PC-3 (cell line): ENCODE results near the gene SCARB2. TPM values are rescaled to one million over a fixed set of nuclear protein-coding genes. Genes with fewer than 3 reads are reported as not detected.

Source experiments
- ATAC-seq: fragments of 200-7000 bp; cut with Tn5 transposase; 2 replicates; pipeline ENCODE4 v1.9.1; 2020; ENCODE audit warnings: mild to moderate bottlenecking, moderate library complexity
- BruUV-seq: library from RNA; stranded (reverse); fragments of 400-500 nt; replicated peaks from 2 replicates; lab custom pipeline; 2021; lab: Mats Ljungman, UMichigan
- CTCF ChIA-PET: fragments of 300-600 bp; sonication (Branson Sonifier 250); formaldehyde crosslinking; loops from one replicate; lab custom pipeline; 2022; ENCODE audit warnings: antibody characterized with exemption; lab: Charles Lee
- POLR2A ChIA-PET: fragments of 300-600 bp; sonication (Branson Sonifier 250); formaldehyde crosslinking; loops from one replicate; lab custom pipeline; 2022; ENCODE audit warnings: antibody characterized with exemption; ENCODE audit not compliant: unreplicated experiment; lab: Charles Lee
- DNase-seq: peaks from one replicate; pipeline ENCODE4 v3.0.0-alpha.2; 2015
- H2AFZ ChIP-seq: fragments of 300-600 bp; sonication (generic); 2 replicates; pipeline ENCODE4 v1.6.0; 2016; ENCODE audit warnings: antibody characterized with exemption, low read length
- H3F3A ChIP-seq: fragments of 300-600 bp; sonication (generic); one replicate; pipeline ENCODE4 v1.6.0; 2017; ENCODE audit warnings: antibody characterized with exemption, low read length, control low read depth, mild to moderate bottlenecking; ENCODE audit not compliant: unreplicated experiment
- H3K27ac ChIP-seq: fragments of 300-600 bp; sonication (generic); 2 replicates; pipeline ENCODE4 v1.5.1; 2016; ENCODE audit warnings: mild to moderate bottlenecking, low read length
- H3K27me3 ChIP-seq: fragments of 300-600 bp; sonication (generic); 2 replicates; pipeline ENCODE4 v1.6.1; 2016; ENCODE audit warnings: low read length, mixed read lengths
- H3K36me3 ChIP-seq: fragments of 300-600 bp; sonication (generic); 2 replicates; pipeline ENCODE4 v1.6.1; 2016; ENCODE audit warnings: low read depth, mixed run types, low read length, mixed read lengths
- H3K4me1 ChIP-seq: fragments of 300-600 bp; sonication (generic); 2 replicates; pipeline ENCODE4 v1.5.1; 2016; ENCODE audit warnings: low read length; ENCODE audit not compliant: insufficient read depth
- H3K4me2 ChIP-seq: fragments of 300-600 bp; sonication (generic); 2 replicates; pipeline ENCODE4 v1.6.0; 2016; ENCODE audit warnings: low read length
- H3K4me3 ChIP-seq: fragments of 300-600 bp; sonication (generic); 2 replicates; pipeline ENCODE4 v1.5.1; 2016; ENCODE audit warnings: mild to moderate bottlenecking, low read length, mixed read lengths
- H3K79me2 ChIP-seq: fragments of 300-600 bp; sonication (generic); 2 replicates; pipeline ENCODE4 v1.6.1; 2017; ENCODE audit warnings: low read length, mixed read lengths
- H3K9ac ChIP-seq: fragments of 300-600 bp; sonication (generic); 2 replicates; pipeline ENCODE4 v1.6.0; 2016; ENCODE audit warnings: mild to moderate bottlenecking, low read length
- H3K9me2 ChIP-seq: fragments of 300-600 bp; sonication (generic); replicated peaks from 2 replicates; pipeline ENCODE4 v1.6.1; 2016; ENCODE audit warnings: mixed run types, low read length, mixed read lengths
- H3K9me3 ChIP-seq: fragments of 300-600 bp; sonication (generic); 2 replicates; pipeline ENCODE4 v1.6.1; 2016; ENCODE audit warnings: low read length, mixed read lengths
- H4K20me1 ChIP-seq: fragments of 300-600 bp; sonication (generic); 2 replicates; pipeline ENCODE4 v1.6.1; 2016; ENCODE audit warnings: low read length, mixed read lengths
- CTCF ChIP-seq: fragments of 300-600 bp; sonication (generic); conservative IDR thresholded peaks from 2 replicates; pipeline ENCODE4 v1.5.1; 2017; ENCODE audit warnings: antibody characterized with exemption, low read depth, mild to moderate bottlenecking, low read length
- EZH2 ChIP-seq: fragments of 300-600 bp; sonication (generic); IDR thresholded peaks from one replicate; pipeline ENCODE4 v1.6.1; 2017; ENCODE audit warnings: antibody characterized with exemption, mild to moderate bottlenecking, low read length; ENCODE audit not compliant: unreplicated experiment
- EZH2phosphoT487 ChIP-seq: fragments of 300-600 bp; sonication (generic); IDR thresholded peaks from 2 replicates; pipeline ENCODE4 v1.6.1; 2018; ENCODE audit warnings: mild to moderate bottlenecking, antibody characterized with exemption, low read length, borderline replicate concordance
- intact Hi-C: fragments of 100-400 bp; cut with micrococcal nuclease; formaldehyde crosslinking; loops from 2 replicates; pipeline ENCODE4 v1.9.0; 2023
- total RNA-seq: library from RNA; depleted of rRNA; stranded (reverse); fragments of >200 nt; gene quantifications from 2 replicates; pipeline ENCODE4 v1.2.3, GENCODE V29; 2014

SCARB2 gene
- total RNA-seq, 1 experiment from 2014 or later: 56.3 TPM

- Histone ChIP-seq H3K36me3 (no peaks in the 10 kb centered on the region), H4K20me1 (no peaks in the 10 kb centered on the region), H3K4me1 (peaks cover 37% of the 10 kb centered on the region), H2AFZ (no peak overlapping the region), H3K4me3 (no peak overlapping the region), H3K9me3 (0 out of 2 replicates have a peak, but pooled peaks cover 1% of the 10 kb centered on the region), H3K27me3 (no peaks in the 10 kb centered on the region), H3K9me2 (no peaks in the 10 kb centered on the region), H3K9ac (no peak overlapping the region), H3K4me2 (no peak overlapping the region), H3K27ac (no peak overlapping the region), H3F3A (no peaks in the 10 kb centered on the region), H3K79me2 (no peaks in the 10 kb centered on the region)
- no peak for TF ChIP-seq EZH2phosphoT487
- CTCF ChIA-PET: no interaction called here
- POLR2A ChIA-PET: no interaction called here
- DNase-seq (no peak), ATAC-seq (no peak)
- intact Hi-C loops: no loop called here
- no TSS peak for BruUV-seq
These were observed 21.0 kb upstream of the SCARB2 start for GRCh38 chr4:76234679-76235044.

GRCh38 chr4:76233967-76234678 is 20.5 kb upstream of the SCARB2 start:
- Histone ChIP-seq H3K9ac (no peak overlapping the region), H2AFZ (no peak overlapping the region), H3K4me2 (no peak overlapping the region), H3K27ac (no peak overlapping the region), H3K27me3 (no peaks in the 10 kb centered on the region), H3K4me1 (peaks cover 37% of the 10 kb centered on the region), H3K79me2 (no peaks in the 10 kb centered on the region), H3K9me2 (no peaks in the 10 kb centered on the region), H3K9me3 (no peaks in the 10 kb centered on the region), H3K36me3 (no peaks in the 10 kb centered on the region), H4K20me1 (no peaks in the 10 kb centered on the region), H3K4me3 (no peak overlapping the region), H3F3A (no peaks in the 10 kb centered on the region)
- no TSS peak for BruUV-seq
- ChIA-PET CTCF (no interaction called here), POLR2A (no interaction called here)
- ATAC-seq: no peak
- no peak for DNase-seq
- no peak for TF ChIP-seq EZH2
- no peak for TF ChIP-seq EZH2phosphoT487
- no peak for TF ChIP-seq CTCF
- intact Hi-C loops: loop anchor here (2.0 kb wide), 1 partner anchor 21 kb away; the partner anchor contains the start of gene SCARB2

- Histone ChIP-seq H3F3A (no peaks in the 10 kb centered on the region), H2AFZ (no peak overlapping the region), H3K36me3 (no peaks in the 10 kb centered on the region), H3K9me3 (no peaks in the 10 kb centered on the region), H3K9me2 (no peaks in the 10 kb centered on the region), H4K20me1 (no peaks in the 10 kb centered on the region), H3K9ac (no peak overlapping the region), H3K27me3 (no peaks in the 10 kb centered on the region), H3K4me3 (no peak overlapping the region), H3K27ac (no peak overlapping the region), H3K4me2 (no peak overlapping the region), H3K4me1 (peaks cover 37% of the 10 kb centered on the region), H3K79me2 (no peaks in the 10 kb centered on the region)
- BruUV-seq: no TSS peak
- ChIA-PET CTCF (no interaction called here), POLR2A (no interaction called here)
- TF ChIP-seq EZH2phosphoT487: no peak
- TF ChIP-seq CTCF: no peak
- no peak for TF ChIP-seq EZH2
- intact Hi-C loops: loop anchor here (2.0 kb wide), 1 partner anchor 21 kb away; the partner anchor contains the start of gene SCARB2
- no peak for DNase-seq
- no peak for ATAC-seq
These were observed 19.9 kb upstream of the SCARB2 start for GRCh38 chr4:76233529-76233928.
